Thyroid gland (tissue), 4 donors: ENCODE measurements around the gene ACOT4. TPM values are rescaled to one million over a fixed set of nuclear protein-coding genes. Genes with fewer than 3 reads are reported as not detected.
"Not testable (repeated sequence)": the region's sequence is repeated elsewhere in the genome, so short reads cannot be mapped to it uniquely, and the experiment has no call there.

Experiments used
- DNase-seq, 2 donors: peaks; one replicate each; pipeline ENCODE4 v3.0.0-alpha.2; 2019
- H3K27ac ChIP-seq, 3 donors: fragments of 200-600 bp; sonication (generic); 1 replicate in 2 of 3; 2 replicates in 1 of 3; pipeline ENCODE4 v1.5.1; 2016 to 2019; ENCODE audit warnings: mild to moderate bottlenecking in 1 of 3, moderate library complexity in 1 of 3
- H3K27me3 ChIP-seq: fragments of 200-600 bp; sonication (generic); one replicate; pipeline ENCODE4 v1.5.1; 2019
- H3K36me3 ChIP-seq, 2 donors: fragments of 200-600 bp; sonication (generic); one replicate each; pipeline ENCODE4 v1.5.1; 2016 to 2019
- H3K4me1 ChIP-seq, 2 donors: fragments of 200-600 bp; sonication (generic); one replicate each; pipeline ENCODE4 v1.5.1; 2017 to 2019
- H3K4me3 ChIP-seq, 3 donors: fragments of 200-600 bp; sonication (generic); replicated peaks in 1 of 3; 1 replicate in 2 of 3; 2 replicates in 1 of 3; pipeline ENCODE4 v1.5.1; 2016; ENCODE audit warnings: mild to moderate bottlenecking in 1 of 3
- H3K9me3 ChIP-seq: fragments of 200-600 bp; sonication (generic); one replicate; pipeline ENCODE4 v1.5.1; 2017
- WGBS, 2 donors: methylation state at CpG; one replicate each; pipeline ENCODE4 v1.1.5; 2017; 5-methylcytosine and 5-hydroxymethylcytosine counted together
- intact Hi-C: fragments of 100-400 bp; cut with DNase I; formaldehyde crosslinking; loops from one replicate; pipeline ENCODE4 v1.15.1; 2023
- total RNA-seq, 4 donors: library from RNA; depleted of rRNA; stranded (reverse); fragments of >200 nt; gene quantifications; one replicate each; pipeline ENCODE4 v1.2.3, GENCODE V29; 2016
- TF ChIP-seq, protein P1 (sequence below), 6 experiments: fragments of 200-600 bp in 3 of 6; fragments of 450-650 bp in 3 of 6; sonication (generic) in 3 of 6; IDR thresholded peaks; one replicate each; pipeline ENCODE4 v1.5.1; 2016 to 2019; ENCODE audit warnings: antibody characterized with exemption in 6 of 6, mild to moderate bottlenecking in 2 of 6, inconsistent platforms in 1 of 6, moderate library complexity in 1 of 6

ACOT4 gene
- total RNA-seq, 4 donors from 2014 or later, result 1.1 to 2.9 (median 1.4) TPM

GRCh38 chr14:73570913-73571312, 20.8 kb upstream of the ACOT4 start:
- 0 to 39% methylated on average over 1 to 8 of the region's 8 CpGs for WGBS, 2 donors
- H3K27me3 ChIP-seq, H3K4me3 ChIP-seq, intact Hi-C loops, H3K9me3 ChIP-seq, H3K36me3 ChIP-seq: not testable (repeated sequence)
- Histone ChIP-seq H3K27ac (peak overlapping the region in 1 of 3 donors; percentile 94), H3K4me1 (peaks cover 16 to 24% of the 10 kb centered on the region in 2 donors)
- peak; percentile 39 to 61 for DNase-seq
- TF ChIP-seq, protein P1, sequence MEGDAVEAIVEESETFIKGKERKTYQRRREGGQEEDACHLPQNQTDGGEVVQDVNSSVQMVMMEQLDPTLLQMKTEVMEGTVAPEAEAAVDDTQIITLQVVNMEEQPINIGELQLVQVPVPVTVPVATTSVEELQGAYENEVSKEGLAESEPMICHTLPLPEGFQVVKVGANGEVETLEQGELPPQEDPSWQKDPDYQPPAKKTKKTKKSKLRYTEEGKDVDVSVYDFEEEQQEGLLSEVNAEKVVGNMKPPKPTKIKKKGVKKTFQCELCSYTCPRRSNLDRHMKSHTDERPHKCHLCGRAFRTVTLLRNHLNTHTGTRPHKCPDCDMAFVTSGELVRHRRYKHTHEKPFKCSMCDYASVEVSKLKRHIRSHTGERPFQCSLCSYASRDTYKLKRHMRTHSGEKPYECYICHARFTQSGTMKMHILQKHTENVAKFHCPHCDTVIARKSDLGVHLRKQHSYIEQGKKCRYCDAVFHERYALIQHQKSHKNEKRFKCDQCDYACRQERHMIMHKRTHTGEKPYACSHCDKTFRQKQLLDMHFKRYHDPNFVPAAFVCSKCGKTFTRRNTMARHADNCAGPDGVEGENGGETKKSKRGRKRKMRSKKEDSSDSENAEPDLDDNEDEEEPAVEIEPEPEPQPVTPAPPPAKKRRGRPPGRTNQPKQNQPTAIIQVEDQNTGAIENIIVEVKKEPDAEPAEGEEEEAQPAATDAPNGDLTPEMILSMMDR (IDR thresholded peaks at IDR 0.05), result peak in 4 of 6 experiments; percentile 43 to 65 (median 47)

DNA sequence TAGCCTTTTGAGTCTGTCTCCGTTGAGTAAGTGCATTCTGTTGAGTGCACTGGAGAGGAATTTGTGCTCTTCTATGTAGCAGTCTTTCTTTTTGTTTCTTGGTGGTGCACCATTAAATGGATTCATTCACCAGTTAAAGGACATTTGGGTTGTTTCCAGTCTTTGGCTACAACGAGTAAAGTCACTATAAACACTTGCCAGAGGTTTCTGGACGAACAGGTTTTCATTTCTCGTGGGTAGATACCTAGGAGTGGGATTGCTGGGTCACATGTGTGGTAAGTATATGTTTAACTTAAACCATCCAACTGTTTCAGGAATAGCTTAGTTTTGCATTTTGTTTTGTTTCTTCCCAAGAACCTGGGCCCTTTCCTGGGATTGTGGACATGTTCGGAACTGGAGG, 18.6 kb upstream of the ACOT4 start:
- H3K27me3 ChIP-seq, H3K36me3 ChIP-seq, intact Hi-C loops, DNase-seq, H3K9me3 ChIP-seq, H3K27ac ChIP-seq, H3K4me3 ChIP-seq: not testable (repeated sequence)
- peaks cover 8 to 12% of the 10 kb centered on the region in 2 donors for H3K4me1 ChIP-seq
- WGBS, 2 donors, result 56 to 57% methylated on average over 5 of the region's 5 CpGs

GRCh38 chr14:73573740-73574139, 17.9 kb upstream of the ACOT4 start:
- H3K36me3 ChIP-seq, H3K4me3 ChIP-seq, intact Hi-C loops, H3K27me3 ChIP-seq, H3K4me1 ChIP-seq, H3K9me3 ChIP-seq, DNase-seq, H3K27ac ChIP-seq: not testable (repeated sequence)
- 71 to 81% methylated on average over 4 of the region's 4 CpGs for WGBS, 2 donors

GRCh38 chr14:73574251-73574650, 17.4 kb upstream of the ACOT4 start:
- H3K36me3 ChIP-seq, H3K27me3 ChIP-seq, intact Hi-C loops, H3K9me3 ChIP-seq, DNase-seq, H3K4me1 ChIP-seq, H3K4me3 ChIP-seq, H3K27ac ChIP-seq: not testable (repeated sequence)
- WGBS, 2 donors, result 94 to 97% methylated on average over 7 of the region's 7 CpGs

DNA sequence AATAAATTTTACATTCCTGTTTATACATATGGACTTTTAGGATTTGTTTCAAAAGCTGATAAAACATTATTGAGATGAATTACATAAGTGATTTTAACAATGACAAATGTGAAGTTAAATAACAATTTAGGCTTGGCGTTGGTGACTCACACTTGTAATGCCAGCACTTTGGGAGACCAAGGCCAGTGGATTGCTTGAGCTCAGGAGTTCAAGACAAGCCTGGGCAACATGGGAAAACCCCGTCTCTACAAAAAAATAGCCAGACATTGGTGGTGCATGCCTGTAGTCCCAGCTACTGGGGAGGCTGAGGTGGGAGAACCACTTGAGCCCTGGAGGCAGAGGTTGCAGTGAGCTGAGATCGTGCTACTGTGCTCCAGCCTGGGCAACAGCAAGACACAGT, 15.3 kb upstream of the ACOT4 start:
- Histone ChIP-seq H3K27me3 (no peaks in the 10 kb centered on the region), H3K4me3 (no peak overlapping the region), H3K4me1 (no peaks in the 10 kb centered on the region), H3K27ac (no peak overlapping the region), H3K36me3 (peaks cover 0 to 5% of the 10 kb centered on the region in 2 donors), H3K9me3 (no peaks in the 10 kb centered on the region)
- intact Hi-C loops, result no loop called here
- no peak for DNase-seq
- 89 to 94% methylated on average over 3 of the region's 3 CpGs for WGBS, 2 donors
- TF ChIP-seq, protein P1 (IDR thresholded peaks at IDR 0.05), result no peak

DNA sequence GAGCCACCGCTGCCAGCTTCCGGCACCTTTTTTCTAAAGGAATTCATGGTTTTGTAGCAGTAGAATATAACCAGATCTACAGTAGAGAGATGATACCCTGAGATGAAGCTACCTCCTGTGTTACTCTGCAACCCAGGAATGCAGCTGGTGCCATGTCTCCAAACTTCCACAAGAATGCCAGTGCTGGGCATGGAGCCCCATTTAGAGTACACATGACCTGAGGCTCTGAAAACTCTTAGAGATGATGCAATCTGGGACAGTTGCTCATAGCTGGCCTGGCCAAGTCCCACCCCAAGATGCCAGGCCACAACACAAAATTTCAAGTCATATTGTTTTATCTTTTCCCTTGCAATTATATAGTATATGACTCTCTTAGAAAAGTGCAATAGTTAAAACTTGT, 14.5 kb upstream of the ACOT4 start:
- DNase-seq, H3K36me3 ChIP-seq, intact Hi-C loops, H3K4me3 ChIP-seq, H3K27me3 ChIP-seq, H3K27ac ChIP-seq, H3K9me3 ChIP-seq, H3K4me1 ChIP-seq: not testable (repeated sequence)
- 88% methylated on average over 2 of the region's 2 CpGs; no CpG with 5 or more reads in 1 of the 2 donors for WGBS, 2 donors

DNA sequence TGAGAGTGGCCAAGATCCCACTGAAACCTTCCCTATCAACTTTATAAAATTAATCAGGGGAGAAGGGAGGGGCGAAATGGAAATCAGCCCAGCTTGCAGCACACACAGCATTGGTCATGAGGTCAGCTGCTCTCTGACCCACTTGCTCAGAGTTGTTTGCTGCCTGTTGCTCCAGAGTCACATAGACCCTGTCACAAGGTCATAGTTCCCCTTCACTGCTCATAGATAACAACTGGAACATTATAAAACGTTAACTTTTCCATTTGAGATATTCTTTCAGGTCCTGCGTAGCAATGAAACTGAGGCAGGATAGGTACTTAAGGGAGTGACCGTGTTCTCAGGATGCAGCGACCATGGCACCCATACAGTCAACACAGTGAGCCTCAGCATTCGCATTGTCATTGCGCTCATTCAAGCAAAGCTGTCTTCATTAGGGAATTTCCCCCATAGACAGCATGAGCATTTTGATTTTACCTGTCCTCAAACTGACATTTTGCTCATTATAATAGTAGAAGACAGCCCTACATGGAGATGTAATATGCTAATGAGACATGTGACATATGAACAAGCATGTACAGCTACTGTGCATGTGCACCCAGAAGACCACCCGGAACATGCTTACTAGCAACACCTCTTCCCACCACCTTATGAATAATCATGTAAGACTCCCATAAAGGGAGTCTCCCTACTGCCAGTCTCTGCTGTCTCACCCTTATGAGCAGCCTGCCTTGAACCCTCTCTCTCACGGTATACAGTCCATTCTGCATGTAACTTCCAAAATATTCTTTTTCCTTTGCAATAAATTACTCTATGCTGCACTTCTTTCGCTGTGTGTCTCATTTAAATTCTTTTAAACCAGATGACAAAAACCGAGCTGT, 9.3 kb upstream of the ACOT4 start:
- H3K27ac ChIP-seq, H3K4me1 ChIP-seq, DNase-seq, H3K36me3 ChIP-seq, H3K4me3 ChIP-seq, H3K9me3 ChIP-seq, intact Hi-C loops, H3K27me3 ChIP-seq: not testable (repeated sequence)
- 73 to 87% methylated on average over 9 to 10 of the region's 11 CpGs for WGBS, 2 donors
